NCI-H345 treated with DMSO at 0.1 percent for 48 hours (cell line): ENCODE measurements around the gene TPSG1.
A peak's percentile ranks its signal among the peaks of the same experiment; 100 is the strongest.
"Not testable (repeated sequence)": the region's sequence is repeated elsewhere in the genome, so short reads cannot be mapped to it uniquely, and the experiment has no call there.

ENCODE experiments used
- DNase-seq: peaks from one replicate; lab custom pipeline; 2025; ENCODE audit not compliant: unreplicated experiment; lab: John Stamatoyannopoulos, UW

TPSG1 gene

DNA sequence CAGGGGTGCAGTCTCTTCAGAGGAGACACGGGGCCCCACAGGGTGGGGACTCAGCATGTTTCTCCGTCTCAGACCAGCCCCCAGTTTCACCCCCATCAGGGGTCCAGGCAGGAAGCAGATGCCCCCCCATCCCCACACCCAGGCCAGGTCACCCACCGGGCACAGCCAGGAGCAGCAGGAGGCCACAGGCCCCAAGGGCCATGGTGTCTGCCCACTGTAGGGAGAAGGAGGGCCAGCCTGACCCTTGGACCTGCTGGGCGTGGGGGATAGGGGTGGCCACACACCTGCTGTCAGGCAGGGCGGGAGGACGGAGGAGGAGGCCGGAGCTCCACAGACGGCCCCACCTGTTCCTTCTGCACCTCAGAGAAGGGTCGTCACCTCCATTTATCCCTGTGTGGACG, at the start of gene TPSG1:
TSS of gene TPSG1 (minus strand) at position 218 of the 401 bp plus-strand sequence. CDS start at position 202, 16 bp downstream.
- no peak for DNase-seq

DNA sequence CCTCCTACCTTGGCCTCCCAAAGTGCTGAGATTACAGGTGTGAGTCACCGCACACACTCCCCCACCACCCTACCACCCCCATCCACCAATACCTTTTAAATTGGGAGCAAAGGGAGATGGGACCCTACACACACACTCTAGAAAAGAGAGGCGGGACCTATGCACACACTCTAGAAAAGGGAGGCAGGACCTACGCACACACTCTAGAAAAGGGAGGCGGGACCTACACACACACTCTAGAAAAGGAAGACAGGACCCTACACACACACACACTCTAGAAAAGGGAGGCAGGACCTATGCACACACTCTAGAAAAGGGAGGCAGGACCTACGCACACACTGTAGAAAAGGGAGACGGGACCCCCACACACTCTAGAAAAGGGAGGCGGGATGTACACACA, 49.7 kb upstream of the TPSG1 start:
- DNase-seq, result no peak

DNA sequence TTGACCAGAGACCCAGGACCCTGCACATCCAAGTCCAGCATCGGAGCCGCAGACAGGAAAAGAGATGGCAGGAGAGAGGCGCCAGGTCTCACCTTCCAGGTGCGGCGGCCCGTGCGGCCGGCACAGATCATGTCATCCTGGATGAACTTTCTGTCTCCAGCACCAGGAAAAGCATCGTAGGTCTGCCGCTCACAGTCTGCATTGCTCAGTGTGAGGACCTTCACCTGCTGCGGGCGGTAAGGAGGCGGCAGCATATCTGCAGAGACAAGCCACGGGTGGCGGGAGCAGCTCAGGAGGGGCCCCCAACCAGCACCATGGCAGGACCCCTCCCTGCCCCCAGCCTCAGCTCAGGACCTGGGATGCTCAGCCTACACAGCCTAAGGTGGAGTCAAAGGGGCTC, 48.7 kb upstream of the TPSG1 start:
- DNase-seq, result no peak

DNA sequence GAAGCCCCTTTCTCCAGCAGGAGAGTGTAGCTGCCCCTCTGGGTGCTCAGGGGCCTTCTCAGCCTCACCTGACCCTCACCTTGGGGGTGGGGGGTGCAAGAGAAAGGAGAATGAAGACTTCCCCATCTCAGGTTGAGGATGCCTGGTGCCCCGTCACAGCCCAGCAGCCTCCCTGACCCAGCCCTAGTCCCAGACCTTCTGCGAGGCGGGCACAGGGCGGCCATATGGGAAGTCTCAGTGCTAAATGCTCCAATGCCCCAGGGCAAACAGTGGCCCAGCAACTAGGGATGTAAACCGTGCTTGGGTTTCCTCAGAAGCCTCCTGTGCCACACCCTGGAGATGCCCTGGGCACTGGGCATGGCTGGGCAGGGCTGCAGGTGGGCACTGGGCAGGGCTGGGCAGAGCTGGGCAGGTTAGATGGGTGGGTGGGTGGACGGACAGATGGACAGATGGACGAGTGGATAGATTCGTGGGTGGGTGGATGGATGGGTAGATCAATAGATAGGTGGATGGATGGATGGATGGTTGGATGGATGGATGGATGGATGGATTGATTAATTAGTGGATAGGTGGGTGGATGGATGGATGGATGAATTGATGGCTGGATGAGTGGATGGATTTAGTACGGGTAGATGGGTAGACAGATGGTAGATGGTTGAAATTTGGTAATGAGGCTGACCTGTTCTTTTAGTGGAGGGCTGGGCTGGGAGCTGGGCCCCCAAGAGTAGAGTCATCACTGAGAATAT, 47.6 kb upstream of the TPSG1 start:
- DNase-seq, result no peak

DNA sequence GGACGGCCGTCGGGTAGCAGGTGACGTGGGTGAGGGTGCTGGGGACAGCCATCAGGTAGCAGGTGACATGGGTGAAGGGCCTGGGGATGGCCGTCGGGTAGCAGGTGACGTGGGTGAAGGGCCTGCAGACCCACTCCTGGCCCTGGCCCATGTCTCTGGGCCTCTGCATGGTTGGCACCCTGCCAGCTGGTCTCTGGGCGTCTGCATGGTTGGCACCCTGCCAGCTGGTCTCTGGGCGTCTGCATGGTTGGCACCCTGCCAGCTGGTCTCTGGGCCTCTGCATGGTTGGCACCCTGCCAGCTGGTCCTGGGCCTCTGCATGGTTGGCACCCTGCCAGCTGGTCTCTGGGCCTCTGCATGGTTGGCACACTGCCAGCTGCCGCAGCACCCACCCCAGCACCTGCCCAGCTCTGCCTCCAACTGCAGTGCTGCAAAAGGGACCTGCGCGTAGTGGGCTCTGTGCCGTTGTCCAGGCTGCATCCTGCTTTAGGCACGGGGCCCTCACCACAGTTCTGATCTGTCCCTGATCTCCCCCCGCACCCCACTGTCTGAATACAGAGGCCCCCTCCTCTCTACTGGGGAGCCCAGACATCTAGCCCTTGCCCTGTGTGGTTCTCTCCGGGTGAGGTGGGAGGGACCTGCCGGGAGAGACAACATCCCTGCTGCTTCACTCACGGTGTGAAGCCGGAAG, 46.8 kb upstream of the TPSG1 start:
- DNase-seq, result peak; percentile 91

DNA sequence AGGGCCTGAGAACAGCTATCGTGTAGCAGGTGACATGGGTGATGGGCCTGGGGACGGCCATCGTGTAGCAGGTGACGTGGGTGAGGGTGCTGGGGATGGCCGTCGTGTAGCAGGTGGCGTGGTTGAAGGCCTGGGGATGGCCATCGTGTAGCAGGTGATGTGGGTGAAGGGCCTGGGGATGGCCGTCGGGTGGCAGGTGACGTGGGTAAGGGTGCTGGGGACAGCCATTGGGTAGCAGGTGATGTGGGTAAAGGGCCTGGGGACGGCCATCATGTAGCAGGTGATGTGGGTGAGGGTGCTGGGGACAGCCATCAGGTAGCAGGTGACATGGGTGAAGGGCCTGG, 46.3 kb upstream of the TPSG1 start:
- no peak for DNase-seq

DNA sequence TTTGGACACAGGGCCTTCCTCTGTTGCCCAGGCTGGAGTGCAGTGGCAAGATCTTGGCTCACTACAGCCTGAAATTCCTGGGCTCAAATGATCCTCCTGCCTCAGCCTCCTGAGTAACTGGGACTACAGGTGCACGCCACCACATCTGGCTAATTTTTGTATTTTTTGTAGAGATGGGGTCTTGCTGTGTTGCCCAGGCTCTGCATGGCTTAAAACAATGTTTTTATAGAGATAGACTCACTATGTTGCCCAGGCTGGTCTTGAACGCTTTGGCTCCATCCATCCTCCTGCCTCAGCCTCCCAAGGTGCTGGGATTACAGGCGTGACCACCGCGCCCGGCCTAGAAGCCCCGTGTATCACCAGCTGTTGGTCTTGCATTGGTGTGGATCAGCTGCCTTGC, 44.4 kb upstream of the TPSG1 start:
- DNase-seq, result not testable (repeated sequence)

DNA sequence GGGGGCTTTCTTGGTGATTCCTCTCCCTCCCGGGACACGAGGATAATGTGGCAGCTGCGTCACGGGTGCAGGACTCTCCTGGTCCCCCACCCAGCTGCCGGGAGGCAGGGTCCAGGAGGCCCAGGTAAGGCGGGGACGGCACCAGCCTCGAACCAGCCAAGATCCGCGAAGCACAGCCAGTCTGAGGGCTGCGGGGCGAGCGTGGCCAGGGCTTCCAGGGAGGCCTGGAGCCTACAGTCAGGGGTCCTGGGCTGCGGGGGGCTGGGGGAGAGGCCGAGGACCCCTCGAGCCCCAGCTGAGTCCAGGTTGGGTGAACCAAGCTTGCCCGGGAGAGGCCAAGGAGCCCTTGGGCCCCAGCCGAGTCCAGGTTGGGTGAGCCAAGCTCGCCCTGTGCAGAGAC, 40.8 kb upstream of the TPSG1 start:
- DNase-seq, result no peak

DNA sequence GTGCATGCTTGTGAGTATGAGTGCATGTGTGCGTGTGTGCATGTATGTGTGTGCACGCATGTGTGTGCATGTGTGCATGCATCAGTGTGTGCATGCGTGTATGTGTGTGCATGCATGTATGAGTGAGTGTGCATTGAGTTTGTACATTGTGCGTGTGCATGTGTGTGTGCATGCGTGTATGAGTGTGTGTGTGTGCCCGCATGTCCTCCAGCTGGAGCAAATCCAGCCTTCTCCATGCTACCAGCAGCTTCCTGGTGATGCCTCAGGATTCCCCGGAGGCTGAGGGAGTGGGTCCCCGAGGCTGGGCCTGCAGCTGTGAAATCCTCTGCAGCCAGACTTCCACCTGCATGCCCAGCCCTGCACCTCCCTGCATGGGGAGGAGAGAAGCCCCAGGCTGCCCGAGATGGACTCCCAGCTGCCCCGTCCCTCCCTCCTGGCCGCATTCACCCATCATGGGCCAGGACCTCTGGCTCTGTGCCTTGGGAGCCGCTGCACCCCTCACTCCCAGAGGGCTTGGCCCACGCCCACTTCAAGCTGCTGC, 40.1 kb upstream of the TPSG1 start:
- no peak for DNase-seq

DNA sequence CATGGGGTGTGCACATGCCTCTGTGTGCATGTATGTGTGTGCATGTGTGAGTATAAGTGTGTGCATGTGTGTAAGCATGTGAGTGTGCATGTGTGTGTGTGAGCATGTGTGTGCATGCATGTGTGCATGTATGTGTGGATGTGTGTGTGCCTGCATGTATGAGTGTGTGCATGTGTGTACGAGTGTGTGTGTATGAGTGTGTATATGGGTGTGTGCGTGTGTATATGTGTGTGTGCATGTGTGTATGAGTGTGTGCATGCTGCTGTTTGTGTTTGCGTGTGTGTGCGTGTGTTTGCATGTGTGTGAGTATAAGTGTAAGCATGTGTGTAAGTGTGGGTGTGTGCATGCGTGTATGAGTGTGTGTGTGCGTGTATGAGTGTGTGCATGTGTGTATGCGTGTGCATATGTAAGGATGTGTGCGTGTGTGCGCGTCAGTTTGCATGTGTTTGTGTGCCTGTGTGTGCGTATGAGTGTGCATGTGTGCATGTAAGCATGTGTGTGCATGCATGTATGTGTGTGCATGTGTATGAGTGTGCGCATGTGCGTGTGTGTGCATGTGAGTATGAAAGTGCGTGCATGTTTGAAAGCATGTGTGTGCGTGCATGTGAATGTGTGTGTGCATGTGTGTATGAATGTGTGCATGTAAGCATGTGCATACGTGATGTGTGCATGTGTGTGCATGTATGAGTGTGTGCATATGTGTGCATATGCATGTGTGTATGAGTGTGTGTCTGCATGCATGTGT, 39.4 kb upstream of the TPSG1 start:
- no peak for DNase-seq

DNA sequence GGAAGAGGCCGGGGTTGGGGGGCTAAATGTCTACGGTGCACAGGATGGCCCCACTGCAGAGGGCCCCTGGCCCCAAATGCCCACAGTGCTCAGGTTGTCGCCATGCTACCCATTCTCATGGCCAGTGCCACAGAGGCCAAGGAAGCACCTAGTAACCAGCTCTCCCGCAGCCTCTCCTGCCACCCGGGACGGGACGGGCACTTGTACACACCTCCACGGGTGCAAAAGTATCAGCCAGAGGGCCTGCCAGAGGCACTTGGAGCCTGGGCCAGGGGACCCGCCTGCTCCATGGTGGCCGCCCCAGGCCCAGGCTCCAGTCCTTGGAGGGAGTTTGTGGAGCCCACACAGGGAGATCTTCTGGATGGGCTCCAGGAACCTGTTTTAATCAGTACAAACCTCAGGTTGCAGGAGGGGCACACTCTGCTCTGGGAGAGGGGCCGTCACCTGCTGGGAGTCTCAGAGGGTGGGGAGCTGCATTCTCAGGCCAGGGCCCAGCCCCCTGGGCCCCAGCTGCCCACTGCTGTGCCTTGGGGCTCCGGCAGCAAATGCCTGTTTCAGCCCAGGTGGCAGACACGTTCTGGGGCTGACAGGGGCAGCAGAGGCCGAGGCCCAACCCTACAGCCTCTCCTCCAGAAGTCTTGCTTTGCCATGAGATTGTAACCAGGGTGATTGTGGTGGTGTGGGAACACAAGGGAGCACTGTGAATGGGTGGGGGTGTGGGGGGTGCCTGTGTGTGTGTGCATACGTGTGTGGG, 38.7 kb upstream of the TPSG1 start:
- no peak for DNase-seq

DNA sequence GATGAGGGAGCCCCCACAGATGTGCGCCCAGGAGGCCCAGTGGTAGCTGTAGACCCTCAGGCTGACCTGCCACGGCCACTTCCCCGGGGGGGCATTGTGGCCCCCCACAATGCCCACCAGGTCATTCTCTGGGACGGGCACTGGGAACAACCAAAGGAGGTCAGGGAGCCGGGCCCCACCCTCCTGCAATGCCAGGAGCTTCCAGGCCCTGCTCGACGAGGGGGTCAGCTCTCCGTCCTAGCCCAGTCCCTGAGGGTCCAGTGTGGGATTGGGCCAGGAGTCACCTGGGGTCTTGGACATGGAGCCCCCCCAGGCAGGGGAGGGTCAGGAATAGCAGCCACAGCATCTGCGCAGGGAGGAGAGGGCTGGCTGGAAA, 37.8 kb upstream of the TPSG1 start:
- no peak for DNase-seq

DNA sequence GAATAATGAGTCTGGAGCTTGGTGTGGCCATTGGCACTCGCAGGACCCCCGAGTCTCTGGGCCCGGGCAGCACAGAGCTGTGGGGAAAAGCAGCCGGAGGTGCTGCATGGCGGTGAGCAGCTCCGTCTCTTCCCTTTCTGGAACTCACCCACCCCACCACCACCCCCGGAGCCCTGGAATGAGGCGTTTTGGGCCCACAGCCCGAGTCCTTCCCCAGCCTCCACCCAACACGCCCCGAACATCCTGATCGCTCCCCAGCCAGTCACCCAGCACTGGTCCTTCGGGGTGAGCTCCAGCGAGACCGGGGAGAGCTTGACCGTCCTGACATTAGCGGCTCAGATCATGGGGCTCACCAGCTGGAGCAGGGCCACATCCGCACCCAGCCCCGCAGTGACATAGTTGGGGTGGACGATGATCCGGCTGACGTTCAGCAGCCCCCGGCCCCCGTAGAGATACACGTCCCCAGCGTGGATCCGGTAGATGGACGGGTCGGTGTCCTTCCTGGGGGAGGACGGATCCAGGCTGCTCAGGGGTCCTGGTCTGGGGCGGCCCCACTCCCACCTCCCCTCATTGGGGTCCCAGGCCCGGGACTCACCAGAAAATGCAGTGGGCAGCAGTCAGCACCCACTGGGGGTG, 37.3 kb upstream of the TPSG1 start:
- no peak for DNase-seq

DNA sequence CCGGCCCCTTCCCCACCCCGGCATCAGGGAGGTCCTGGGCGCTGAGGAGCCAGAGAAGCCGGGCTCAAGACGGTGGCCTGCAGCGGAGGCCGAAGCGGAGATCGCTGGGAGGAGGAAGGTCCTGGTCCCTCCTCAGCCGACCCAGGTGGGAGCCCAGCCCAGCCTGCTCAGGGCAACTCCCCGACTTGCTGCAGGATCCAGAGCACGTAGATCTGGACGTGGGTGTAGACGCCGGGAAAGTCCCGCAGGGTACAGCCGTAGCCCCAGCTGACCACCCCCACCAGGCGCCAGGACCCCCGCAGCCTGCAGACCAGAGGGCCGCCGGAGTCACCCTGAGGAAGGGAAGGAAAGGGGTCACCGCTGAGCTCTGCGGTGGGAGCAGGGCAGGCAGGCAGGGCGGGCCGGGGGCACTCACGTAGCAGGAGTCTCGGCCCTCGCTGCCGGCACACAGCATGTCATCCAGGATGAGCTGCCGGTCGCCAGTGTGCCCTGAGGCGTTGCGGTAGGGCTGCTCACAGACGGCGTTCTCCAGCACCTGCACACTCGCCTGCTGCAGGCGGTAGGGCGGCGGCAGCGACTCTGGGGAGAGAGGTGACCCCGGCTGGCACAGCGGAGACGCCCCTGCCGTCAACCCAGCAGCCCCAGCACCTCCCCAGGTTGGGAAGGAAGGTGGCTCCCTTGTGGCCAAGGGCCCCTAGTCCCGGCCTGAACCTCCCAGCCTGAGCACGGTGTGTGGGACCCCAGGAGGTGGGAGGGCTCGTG, 36.2 kb upstream of the TPSG1 start:
- DNase-seq, result peak; percentile 76

DNA sequence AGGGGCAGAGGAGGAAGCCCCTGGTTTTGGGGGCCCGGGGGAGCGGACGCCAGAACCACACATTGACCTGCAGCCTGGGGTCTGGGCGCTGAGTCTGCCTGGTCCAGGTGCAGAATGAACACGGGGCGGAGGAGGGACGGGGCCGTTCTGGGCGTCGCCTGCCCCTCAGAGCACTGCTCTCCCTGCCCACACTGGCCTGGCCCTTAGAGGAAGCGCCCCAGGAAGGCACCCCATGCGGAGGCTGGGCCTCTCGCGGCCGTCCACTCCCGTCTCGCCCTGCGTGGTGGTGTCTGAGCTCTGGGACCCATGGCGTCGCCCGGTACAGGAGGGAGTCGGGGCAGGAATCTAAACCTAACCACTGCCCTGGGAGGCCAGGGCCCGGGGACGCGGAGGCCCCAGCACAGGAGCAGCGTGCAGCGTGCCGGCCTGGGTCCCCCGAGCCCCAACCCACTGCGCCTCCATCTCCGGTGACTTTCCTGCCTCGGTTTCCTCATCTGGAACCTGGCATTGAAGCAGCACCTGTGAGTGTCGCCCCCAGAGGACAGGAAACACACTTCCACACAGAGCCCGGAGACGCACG, 35.1 kb upstream of the TPSG1 start:
- DNase-seq, result no peak

DNA sequence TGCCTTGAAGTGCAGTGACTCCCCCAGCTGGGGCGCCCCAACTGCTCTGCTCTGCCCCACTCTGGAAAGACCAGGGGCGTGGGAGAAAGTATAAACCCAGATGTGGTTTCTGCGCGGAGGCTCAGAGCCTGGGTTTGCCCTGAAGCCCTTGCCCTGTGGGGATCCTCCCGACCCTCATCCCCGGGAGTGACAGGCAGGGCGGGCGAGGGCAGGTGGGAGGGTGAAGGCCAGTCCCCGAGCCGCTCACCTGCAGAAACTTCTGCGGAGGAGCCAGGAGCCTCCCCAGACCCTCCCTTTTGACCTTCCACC, 34.6 kb upstream of the TPSG1 start:
- no peak for DNase-seq

DNA sequence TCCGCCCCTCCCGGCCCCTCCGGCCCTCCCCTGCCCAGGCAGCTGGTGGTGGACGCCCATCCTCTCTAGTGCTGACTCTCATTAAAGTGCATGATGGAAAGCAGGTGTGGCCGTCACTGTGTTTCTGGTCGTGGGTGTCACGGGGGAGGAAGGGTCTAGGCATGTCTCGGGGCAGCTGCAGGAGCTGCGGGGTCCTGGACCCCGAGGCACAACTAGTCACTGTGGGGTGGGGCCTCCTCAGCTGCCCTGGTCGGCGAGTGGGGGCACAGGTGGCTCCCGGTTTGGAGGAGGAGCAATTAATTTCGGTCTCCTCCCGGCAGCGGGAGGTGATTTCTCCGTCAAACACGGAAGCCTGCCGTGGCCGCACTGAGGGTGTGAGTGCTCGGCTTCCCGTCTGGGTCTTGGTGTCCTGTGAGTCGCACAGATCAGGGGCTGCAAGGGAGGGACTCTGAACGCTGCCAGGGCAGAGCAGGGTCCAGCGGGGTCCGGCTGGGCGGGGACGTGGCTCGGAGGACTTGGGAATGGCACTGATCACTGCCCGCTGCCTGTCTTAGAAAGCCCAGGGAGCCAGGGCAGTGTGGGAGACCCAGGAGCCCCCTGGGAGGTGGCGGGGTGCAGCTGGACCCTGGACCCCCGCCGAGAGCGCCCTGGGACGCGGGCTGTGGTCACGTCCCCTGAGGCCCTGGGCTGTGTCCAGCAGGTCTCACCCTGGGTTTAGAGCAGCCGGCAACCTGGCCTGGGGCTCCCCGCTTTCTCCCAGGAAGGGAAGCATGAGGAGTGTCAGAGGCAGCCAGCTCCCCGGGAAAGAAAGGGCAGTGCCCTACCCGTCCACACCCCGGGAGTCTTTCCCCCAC, 34.1 kb upstream of the TPSG1 start:
- no peak for DNase-seq

DNA sequence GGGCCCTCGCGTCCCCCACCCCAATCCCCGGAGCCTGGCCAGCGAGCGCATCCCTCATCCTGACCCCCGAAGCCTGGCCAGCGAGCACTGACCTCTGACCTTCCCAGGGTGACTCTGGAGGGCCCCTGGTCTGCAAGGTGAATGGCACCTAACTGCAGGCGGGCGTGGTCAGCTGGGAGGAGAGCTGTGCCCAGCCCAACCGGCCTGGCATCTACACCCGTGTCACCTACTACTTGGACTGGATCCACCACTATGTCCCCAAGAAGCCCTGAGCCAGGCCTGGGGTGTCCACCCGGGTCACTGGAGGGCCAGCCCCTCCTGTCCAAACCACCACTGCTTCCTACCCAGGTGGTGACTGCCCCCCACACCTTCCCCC, 33.1 kb upstream of the TPSG1 start:
- DNase-seq, result no peak
